Measurements from ENCODE around the gene OCA2.
"Not testable (repeated sequence)": the region's sequence is repeated elsewhere in the genome, so short reads cannot be mapped to it uniquely, and the experiment has no call there.

OCA2 gene

GRCh38 chr15:27741226-27741860 is 357.8 kb downstream of the OCA2 start:
- DNase-seq (ENCODE audit: low read depth in 1 of 2, low spot score in 1 of 2): no peak

GRCh38 chr15:27734785-27735495 is 364.2 kb downstream of the OCA2 start:
- no peak for DNase-seq (ENCODE audit: low read depth in 1 of 2, low spot score in 1 of 2)

GRCh38 chr15:27731776-27732175 is 367.3 kb downstream of the OCA2 start:
- DNase-seq (ENCODE audit: low read depth in 1 of 2, low spot score in 1 of 2): no peak

GRCh38 chr15:27730868-27731267 is 368.2 kb downstream of the OCA2 start:
- DNase-seq (ENCODE audit: low read depth in 1 of 2, low spot score in 1 of 2): no peak

GRCh38 chr15:27725731-27726130 is 373.4 kb downstream of the OCA2 start:
- DNase-seq (ENCODE audit: low read depth in 1 of 2, low spot score in 1 of 2): no peak

- DNase-seq (ENCODE audit: low read depth in 1 of 2, low spot score in 1 of 2): no peak
Measured at GRCh38 chr15:27723821-27724220, 375.3 kb downstream of the OCA2 start.

- no peak for DNase-seq (ENCODE audit: low read depth in 1 of 2, low spot score in 1 of 2)
Measured at GRCh38 chr15:27722102-27722501, 377.0 kb downstream of the OCA2 start.

GRCh38 chr15:27714675-27715074 is 384.4 kb downstream of the OCA2 start:
- DNase-seq (ENCODE audit: low read depth in 1 of 2, low spot score in 1 of 2): no peak

GRCh38 chr15:27713850-27714249 is 385.3 kb downstream of the OCA2 start:
- DNase-seq (ENCODE audit: low read depth in 1 of 2, low spot score in 1 of 2): not testable (repeated sequence)

- no peak for DNase-seq (ENCODE audit: low read depth in 1 of 2, low spot score in 1 of 2)
Measured at GRCh38 chr15:27707257-27707656, 391.9 kb downstream of the OCA2 start.

- DNase-seq (ENCODE audit: low read depth in 1 of 2, low spot score in 1 of 2): no peak
Measured at GRCh38 chr15:27706300-27706699, 392.8 kb downstream of the OCA2 start.

- DNase-seq (ENCODE audit: low read depth in 1 of 2, low spot score in 1 of 2): no peak
Measured at GRCh38 chr15:27705056-27705455, 394.1 kb downstream of the OCA2 start.

All from stimulated activated CD4-positive, alpha-beta T cell treated with anti-CD3 and anti-CD28 coated beads, Interleukin-15, amount 100 ng/mL, for 1 hour (primary cell).